Naive thymus-derived CD4-positive, alpha-beta T cell (primary cell): ENCODE measurements around the gene PIK3R4. TPM values are rescaled to one million over a fixed set of nuclear protein-coding genes. Genes with fewer than 3 reads are reported as not detected.

Experiments
- polyA plus RNA-seq, 2 donors: library from polyadenylated mRNA; unstranded; fragments of 300-500 nt; fragmentation: Illumina TruSeq; gene quantifications; one replicate each; pipeline ENCODE4 v1.2.3, GENCODE V29; 2021
- total RNA-seq, 6 experiments: library from RNA in 5 of 6; stranded (reverse) in 5 of 6; gene quantifications; 1 replicate in 5 of 6; 2 replicates in 1 of 6; pipeline ENCODE4 v1.2.3 and lab custom pipeline; 2021 to 2026

The PIK3R4 gene
- total and polyA plus RNA-seq, 7 experiments from 2014 or later, result 15.5 to 47.5 (median 27.5) TPM

Other genes with a start within 250 kb of the PIK3R4 start
- gene COL6A6, start 229.7 kb downstream of the PIK3R4 start, total RNA-seq, result under 1 TPM in 1 of 5 experiments, not detected in 4; 0.05 TPM
- gene COL6A6, start 229.7 kb downstream of the PIK3R4 start, polyA plus RNA-seq, result not detected
- gene ATP2C1, start 147.3 kb upstream of the PIK3R4 start, total RNA-seq, result 10 to 100 TPM; 42.6 to 64.9 (median 50.5) TPM
- 1 to 10 TPM; 6.6 to 8.7 TPM for gene ATP2C1, start 147.3 kb upstream of the PIK3R4 start, polyA plus RNA-seq